GM04504 (cell line): ENCODE results near the gene HDDC2.

ENCODE experiments used
- DNase-seq: peaks from one replicate; pipeline ENCODE4 v3.0.0-alpha.2; 2012; ENCODE audit warnings: low read depth

HDDC2 gene

DNA sequence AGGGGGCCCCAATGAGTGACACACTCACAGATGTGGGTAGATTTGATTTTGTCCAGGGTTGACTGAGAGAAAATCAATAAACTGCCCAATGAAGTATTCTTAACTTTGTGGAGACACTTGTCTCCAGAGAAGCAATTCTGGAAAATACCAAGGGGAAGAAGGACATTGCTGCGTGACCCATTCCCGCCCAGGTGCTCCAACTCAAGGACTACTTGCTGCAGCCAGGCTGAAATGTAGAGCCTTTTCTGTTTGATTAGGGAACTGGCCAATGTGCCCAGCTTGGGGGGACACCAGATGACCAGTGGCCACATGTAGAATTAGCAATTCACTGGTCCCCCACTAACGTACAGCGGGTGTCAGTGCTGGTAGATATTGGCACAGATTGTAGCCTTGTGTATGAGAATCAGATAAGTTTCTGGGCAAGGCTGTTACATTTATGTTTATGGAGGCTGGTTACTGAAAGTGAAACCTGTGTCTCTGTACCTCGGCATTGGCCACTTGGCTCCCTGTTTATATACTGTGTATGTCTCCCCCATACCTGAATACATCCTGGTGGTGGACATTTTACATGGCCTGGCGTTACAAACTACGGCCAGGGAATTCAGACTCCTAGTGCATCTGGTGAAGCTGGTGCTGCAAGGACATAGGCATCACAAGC is 32.3 kb downstream of the HDDC2 start:
- no peak for DNase-seq

GRCh38 chr6:125268765-125269164 is 33.0 kb downstream of the HDDC2 start:
- no peak for DNase-seq

- DNase-seq = no peak
Observed at GRCh38 chr6:125267806-125268523, 33.8 kb downstream of the HDDC2 start.

DNA sequence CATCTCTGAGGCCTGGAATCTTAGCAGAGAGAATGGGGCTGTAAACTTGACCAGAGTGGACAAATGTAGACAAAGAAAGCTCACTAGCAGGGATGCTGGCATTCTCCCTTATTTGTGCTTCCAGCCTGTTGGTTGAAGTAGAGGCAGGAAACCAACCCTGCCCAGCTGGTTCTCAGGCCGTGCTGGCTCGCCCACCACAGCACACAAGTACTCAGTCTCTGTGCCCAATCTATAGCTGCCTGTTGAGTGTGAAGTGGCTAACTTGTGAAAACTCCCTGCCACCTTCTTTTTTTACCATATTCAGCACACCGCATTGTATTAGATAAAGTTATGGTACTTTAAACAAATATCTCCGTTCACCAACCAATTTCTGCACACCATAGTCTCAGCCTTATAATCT is 37.3 kb downstream of the HDDC2 start:
- no peak for DNase-seq

DNA sequence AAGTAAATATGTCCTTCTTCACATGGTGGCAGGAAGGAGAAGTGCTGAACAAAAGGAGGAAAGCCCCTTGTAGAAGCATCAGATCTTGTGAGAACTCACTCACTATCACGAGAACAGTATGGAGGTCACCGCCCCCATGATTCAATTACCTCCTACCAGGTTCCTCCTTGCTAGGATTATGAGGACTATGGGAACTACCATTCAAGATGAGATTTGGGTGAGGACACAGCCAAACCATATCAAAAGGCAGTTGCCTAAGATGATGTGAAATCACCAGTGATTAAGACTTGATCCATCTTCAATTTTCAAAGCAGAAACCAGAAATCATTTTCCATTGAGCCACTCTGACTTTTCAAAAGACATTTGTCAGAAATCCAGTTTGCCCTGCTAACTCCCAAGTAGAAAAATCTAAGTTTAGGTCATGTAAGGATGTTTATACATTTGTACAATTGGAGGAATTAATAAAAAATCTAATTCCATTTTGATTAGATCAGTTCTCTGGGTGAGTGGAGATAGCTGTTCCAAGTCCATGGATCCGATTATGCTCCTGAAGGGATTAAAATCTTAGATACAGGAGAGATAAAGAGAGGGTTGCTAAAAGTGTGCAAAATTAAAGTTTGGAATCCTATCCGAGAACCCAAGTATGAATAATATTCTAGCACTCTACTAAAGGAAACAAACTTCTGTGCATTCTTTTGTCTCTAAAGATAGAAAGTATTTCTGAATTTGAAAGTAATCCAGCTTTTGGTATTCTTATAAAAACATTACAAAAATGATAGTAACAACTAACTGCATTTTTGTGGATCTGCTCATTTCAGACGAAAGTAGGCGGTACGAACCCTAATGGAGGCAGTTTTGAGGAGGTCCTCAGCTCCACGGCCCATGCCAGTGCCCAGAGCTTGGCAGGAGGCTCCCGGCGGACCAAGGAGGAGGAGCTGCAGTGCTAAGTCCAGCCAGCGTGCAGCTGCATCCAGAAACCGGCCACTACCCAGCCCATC is 39.5 kb downstream of the HDDC2 start:
- no peak for DNase-seq

- no peak for DNase-seq
Observed at GRCh38 chr6:125259354-125259736, 42.4 kb downstream of the HDDC2 start.

DNA sequence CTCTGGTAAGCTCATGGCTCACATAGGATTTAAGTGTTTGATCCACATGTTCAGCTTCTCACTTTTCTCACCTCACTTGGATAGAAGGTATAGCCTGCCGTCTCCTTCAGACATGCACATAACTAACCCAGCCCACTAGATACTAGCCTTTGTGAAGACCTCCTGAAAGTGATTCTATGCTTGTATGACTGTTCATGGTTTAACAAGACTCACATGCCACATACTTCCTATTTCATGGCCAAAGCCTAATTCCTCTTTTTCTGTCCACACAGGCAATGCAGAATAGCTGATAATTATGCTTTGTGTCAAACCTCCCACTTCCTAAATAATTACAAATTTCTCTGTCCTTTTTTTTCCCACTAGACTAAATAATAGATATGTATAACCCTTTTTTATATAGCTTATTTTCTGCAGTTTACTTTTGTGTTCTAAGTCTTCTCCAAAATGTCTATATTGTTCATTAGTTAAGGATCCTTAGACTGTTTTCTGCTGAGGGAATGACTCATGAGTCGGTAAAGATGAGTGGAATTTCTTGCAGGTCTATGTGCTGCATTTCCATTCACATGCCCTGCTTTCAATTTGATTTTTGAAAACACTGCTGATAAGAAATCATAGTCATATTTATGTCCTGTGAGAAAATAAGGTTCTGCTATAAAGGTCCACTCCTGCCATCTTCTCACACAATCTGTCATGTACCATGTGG is 43.0 kb downstream of the HDDC2 start:
- no peak for DNase-seq

- no peak for DNase-seq
Observed at GRCh38 chr6:125257351-125257750, 44.4 kb downstream of the HDDC2 start.

DNA sequence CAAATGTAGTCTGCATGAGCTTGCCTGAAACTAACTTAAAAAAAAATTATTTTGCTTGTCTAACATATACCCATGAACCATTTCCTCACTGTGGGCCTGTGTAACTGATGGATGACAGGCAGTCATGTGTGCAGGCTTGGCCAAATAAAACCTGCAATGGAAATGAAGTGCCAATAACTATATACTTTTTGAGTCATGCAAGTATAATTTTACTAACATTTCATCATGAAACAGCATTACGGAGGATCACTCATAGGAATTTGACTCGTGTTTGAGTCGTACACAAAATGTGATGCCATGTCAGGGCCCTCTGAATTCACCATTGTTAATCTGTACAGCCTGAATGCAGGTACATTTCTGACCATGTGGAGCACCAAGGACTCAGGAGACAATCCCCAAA is 46.6 kb downstream of the HDDC2 start:
- no peak for DNase-seq

DNA sequence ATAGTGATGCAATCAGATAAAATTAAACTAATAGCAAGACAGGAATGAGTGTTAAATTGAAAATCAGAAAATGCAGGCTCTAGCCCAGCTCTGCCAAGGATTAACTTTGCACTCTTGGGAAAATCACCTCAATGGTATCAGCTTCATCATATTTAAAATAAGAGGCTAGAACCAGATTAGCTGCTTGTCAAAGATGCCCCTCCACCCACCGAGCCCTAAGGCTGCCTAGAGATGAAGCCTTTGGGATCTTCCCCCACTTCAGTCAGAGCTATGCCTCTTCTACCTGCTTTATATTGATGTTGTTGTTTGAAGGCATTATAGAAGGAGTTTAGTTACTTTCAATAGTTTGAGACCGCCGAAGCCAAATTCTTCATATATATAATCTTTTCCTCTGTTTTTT is 47.4 kb downstream of the HDDC2 start:
- DNase-seq = no peak

DNA sequence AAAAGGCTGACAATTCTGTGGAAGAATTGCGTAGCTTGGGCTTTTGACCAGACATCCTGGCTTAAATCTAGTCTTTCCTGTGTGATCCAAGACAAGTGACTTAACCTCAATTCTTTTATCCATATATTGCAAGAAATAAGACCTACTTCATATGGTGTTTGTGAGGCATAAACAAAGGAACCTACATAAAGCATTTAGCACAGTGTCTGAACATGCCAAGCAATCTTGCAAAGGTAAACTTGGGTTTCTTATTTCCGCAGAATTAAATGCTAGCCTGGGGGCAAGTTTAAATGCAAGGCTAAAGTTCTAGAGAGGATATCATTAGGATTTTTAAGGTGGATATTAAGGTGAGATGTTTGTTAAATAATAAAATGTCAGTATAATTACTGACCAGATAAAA is 47.9 kb downstream of the HDDC2 start:
- no peak for DNase-seq

DNA sequence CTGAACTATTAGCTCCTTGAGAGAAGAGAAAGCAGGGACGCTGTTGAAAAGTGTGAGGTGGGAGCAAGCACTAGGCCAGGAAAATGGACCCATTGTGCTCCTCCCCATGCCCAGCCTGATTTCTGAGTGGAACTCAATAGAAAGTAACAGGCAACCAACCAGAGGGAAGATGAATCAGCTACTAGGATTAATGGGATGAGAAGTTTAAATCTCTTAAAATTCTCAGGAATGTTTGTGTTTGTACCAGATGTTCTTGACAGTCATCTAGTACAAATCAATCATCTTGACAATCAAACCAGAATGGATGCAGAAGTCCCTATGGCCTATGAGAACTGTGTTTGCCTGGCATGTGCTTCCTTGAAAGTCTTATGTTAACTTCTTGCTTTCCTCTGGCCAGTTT is 48.9 kb downstream of the HDDC2 start:
- DNase-seq = no peak

DNA sequence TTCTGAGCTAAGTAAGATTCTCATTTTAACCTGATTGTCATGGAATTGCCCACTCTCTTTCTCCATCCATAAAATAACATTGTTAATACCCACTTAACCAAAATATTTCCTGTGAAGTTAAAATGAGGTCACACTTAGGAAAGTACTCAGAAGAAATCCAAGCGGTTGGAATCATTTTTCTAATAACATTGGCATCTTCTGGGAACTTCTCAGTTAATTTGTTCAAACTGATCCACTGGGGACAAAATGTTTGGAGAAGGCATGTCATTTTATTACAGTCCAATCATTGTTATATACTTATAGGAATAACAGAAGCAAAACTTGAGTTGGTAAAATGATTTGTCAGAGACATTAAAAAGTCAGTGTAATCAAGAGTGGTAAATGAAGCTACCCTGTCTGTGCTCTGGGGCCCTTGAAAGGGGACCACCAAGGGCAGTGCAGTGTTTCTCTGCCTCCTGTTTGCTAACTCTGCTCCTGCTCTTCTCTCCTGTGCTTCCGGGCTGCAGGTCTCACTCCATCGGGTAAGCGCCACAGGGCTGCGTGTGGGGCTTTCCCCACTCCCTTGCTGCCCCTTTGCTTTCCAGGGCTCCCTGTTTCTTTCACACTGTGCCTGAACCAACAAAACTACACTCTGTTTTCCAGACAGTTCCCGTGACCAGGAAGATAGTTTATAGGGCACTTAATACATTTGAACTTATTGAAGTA is 50.1 kb downstream of the HDDC2 start:
- no peak for DNase-seq

DNA sequence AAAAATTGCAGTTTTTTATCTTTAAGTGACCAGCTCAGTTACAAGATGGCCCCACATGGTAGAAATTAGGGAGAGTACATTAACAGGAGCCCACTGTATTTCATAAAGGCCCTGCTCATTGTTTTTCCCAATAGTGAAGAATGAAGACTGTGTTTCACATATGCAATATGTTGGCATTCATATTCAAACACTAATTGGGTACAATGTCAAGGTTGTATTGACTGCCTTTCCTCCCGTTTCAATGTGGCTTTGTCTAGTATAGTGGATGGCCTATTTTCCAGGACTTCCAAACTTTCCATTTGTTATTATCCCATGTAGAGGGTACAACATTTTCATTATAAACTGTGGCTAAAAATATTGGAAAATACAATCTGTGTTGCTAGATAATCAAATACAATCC is 51.3 kb downstream of the HDDC2 start:
- no peak for DNase-seq

DNA sequence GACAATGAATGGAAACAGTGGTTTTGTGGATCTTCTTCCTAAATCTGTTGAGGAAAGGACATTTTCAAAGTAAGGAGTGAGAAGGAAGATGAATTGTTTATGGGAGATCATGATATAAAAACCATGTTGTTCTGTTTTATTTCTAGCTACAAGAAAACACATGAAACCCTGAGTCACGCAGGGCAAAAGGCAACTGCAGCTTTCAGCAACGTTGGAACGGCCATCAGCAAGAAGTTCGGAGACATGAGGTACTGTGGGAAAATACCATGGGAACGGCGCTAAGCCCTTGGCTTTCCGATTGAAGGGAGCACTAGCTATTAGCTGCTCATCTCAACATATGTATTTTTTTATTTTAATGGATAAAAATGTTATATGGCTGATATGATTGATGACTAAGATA is 53.6 kb downstream of the HDDC2 start:
- no peak for DNase-seq

GRCh38 chr6:125246566-125246965 is 55.2 kb downstream of the HDDC2 start:
- DNase-seq = no peak

DNA sequence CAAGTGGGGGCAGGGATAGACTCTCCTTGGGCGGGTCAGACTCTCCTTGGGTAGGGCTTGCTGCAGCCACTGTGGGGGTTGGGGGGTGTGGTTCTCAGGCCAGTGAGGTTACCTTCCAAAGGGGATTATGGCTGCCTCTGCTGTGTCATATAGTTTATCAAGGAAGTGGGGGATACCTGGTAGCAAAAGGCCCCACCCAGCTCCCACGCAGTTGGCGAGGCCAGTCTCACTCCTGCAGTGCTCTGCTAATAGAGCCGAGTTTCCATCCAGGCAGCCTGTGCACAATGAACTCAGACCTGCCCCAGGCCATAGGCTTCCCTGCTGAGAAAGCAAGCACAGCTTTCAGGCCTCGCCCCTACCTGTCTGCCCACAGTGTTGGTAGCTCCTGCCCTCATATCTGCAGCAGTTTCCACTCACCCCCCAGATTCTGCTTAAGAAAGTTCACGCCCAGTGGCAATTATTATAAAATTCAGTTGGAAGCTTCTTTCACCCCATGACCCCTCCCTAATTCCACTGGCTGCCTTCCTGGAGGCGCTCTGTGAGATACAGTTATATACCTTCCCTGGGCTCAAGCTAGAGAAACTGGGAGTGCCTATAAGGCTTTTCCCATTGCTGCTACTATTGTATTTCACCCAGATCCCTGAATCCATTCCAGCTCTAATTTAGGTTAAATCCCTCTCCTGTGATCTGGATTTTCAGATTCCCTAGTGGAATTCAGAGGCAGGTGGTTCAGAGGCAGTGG is 56.1 kb downstream of the HDDC2 start:
- no peak for DNase-seq

- no peak for DNase-seq
Observed at GRCh38 chr6:125245109-125245508, 56.7 kb downstream of the HDDC2 start.

GRCh38 chr6:125237764-125238163 is 64.0 kb downstream of the HDDC2 start:
- no peak for DNase-seq

DNA sequence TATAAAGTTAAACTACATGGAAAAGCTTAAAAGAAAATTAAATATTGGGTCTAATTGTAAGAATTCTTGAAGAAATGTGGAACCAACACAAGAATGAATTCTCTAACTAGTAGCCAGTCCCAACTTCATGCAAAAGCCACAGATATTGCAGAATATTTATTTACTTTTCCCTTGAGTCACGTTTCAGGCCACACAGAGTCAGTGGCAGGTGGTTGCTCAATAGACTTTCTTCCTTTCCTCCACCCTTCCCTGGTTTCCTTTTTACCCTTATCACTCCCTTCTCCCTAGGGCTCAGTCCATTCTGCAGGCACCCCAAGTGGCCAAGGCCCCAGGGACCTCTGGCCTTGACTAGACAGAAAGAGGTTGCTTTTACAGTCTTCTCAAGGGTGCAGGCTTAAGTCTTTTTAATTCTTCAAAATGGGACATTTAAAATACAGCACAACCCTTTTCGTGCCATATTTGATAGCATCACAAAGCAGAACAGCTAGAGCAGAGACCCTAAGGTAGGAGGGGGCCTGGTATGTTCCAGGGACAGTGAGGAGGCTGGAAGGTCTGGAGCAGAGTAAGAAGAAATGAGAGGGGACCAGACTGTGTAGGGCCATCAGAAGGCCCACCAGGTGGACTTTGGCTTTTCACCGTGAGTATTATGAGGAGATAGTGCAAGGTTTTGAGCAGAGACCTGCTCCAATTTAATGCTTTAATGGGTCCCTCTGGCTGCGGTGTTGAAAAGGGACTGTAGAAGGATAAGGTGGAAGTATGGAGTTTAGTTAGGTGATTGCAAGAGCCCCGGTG is 65.0 kb downstream of the HDDC2 start:
- no peak for DNase-seq
